Transverse colon (tissue), 4 donors: ENCODE data around the gene HOXD10. TPM values are rescaled to one million over a fixed set of nuclear protein-coding genes. Genes with fewer than 3 reads are reported as not detected.
A peak's percentile ranks its signal among the peaks of the same experiment; 100 is the strongest.

Source experiments
- DNase-seq: peaks from one replicate; pipeline ENCODE4 v3.0.0-alpha.2; 2019
- H3K27ac ChIP-seq, 4 donors: fragments of 200-600 bp; sonication (generic); 2 replicates each; pipeline ENCODE4 v1.5.1; 2016 to 2018; ENCODE audit warnings: inconsistent platforms in 4 of 4
- H3K27me3 ChIP-seq: fragments of 200-600 bp; sonication (generic); 2 replicates; pipeline ENCODE4 v1.5.1; 2017; ENCODE audit warnings: inconsistent platforms
- H3K36me3 ChIP-seq, 4 donors: fragments of 200-600 bp; sonication (generic); 2 replicates each; pipeline ENCODE4 v1.5.1; 2017 to 2019; ENCODE audit warnings: inconsistent platforms in 4 of 4
- H3K4me1 ChIP-seq, 4 donors: fragments of 200-600 bp; sonication (generic); 2 replicates each; pipeline ENCODE4 v1.5.1; 2017 to 2020; ENCODE audit warnings: inconsistent platforms in 4 of 4
- H3K4me3 ChIP-seq, 4 donors: fragments of 200-600 bp; sonication (generic); 1 replicate in 1 of 4; 2 replicates in 3 of 4; pipeline versions ENCODE4 v1.5.1 to v1.6.1; 2017 to 2019; ENCODE audit warnings: inconsistent platforms in 4 of 4
- H3K9me3 ChIP-seq, 2 donors: fragments of 200-600 bp; sonication (generic); 2 replicates each; pipeline ENCODE4 v1.5.1; 2017 to 2019; ENCODE audit warnings: inconsistent platforms in 2 of 2
- CTCF ChIP-seq, 5 experiments: fragments of 200-600 bp in 3 of 5; fragments of 450-650 bp in 2 of 5; sonication (generic) in 3 of 5; IDR thresholded peaks; 1 replicate in 2 of 5; 2 replicates in 3 of 5; pipeline ENCODE4 v1.5.1; 2016 to 2017; ENCODE audit warnings: antibody characterized with exemption in 5 of 5, inconsistent platforms in 3 of 5, mild to moderate bottlenecking in 2 of 5, moderate library complexity in 1 of 5
- EP300 ChIP-seq: sonication (generic); formaldehyde crosslinking; IDR thresholded peaks from one replicate; pipeline ENCODE4 v1.6.1; 2017; ENCODE audit warnings: antibody characterized with exemption, low read depth
- POLR2A ChIP-seq: fragments of 450-650 bp; IDR thresholded peaks from one replicate; pipeline ENCODE4 v1.6.1; 2016; ENCODE audit warnings: antibody characterized with exemption, mild to moderate bottlenecking, moderate library complexity
- POLR2AphosphoS5 ChIP-seq, 3 donors: sonication (generic); formaldehyde crosslinking; IDR thresholded peaks; one replicate each; pipeline ENCODE4 v1.6.1; 2016; ENCODE audit warnings: antibody characterized with exemption in 3 of 3
- WGBS, 2 donors: methylation state at CpG; one replicate each; pipeline ENCODE4 v1.1.5; 2018; ENCODE audit warnings: low coverage in 1 of 2; 5-methylcytosine and 5-hydroxymethylcytosine counted together
- in situ Hi-C, 4 donors: fragments of 200-750 bp; cut with MboI; loops; one replicate each; pipeline versions ENCODE4 v1.15.0 to v1.15.1; 2017; ENCODE audit warnings: low sequenced_read_pairs in 3 of 4, low pct_ligation_motif_present in 1 of 4, low pct_unique_long_range_greater_than_20kb in 1 of 4
- intact Hi-C: fragments of 100-400 bp; cut with DNase I; formaldehyde crosslinking; loops from one replicate; pipeline ENCODE4 v1.15.1; 2023; ENCODE audit warnings: low total_unique reads
- total RNA-seq, 4 donors: library from RNA; depleted of rRNA; stranded (reverse); fragments of >200 nt; gene quantifications; one replicate each; pipeline ENCODE4 v1.1.0, GENCODE V29; 2016

The HOXD10 gene
- total RNA-seq, 4 donors from 2014 or later: 1.1 to 25.1 (median 7.6) TPM

GRCh38 chr2:176128982-176129796 is 12.6 kb downstream of the HOXD10 start, which contains the start of gene HOXD8:
Gene HOXD8, plus strand, starts transcription at chr2:176129705. Its CDS starts 662 bp downstream, at chr2:176130367.
- H3K27me3 ChIP-seq: peaks cover 83% of the 10 kb centered on the region

GRCh38 chr2:176129813-176130146 is 13.2 kb downstream of the HOXD10 start:
- in situ Hi-C loops (loop anchor here (5.0 to 25.0 kb wide), 6 partner anchors 325 to 1025 kb away; no protein-coding TSS in a partner anchor), intact Hi-C loops (loop anchor here (5.0 kb wide), 1 partner anchor 508 kb away; no protein-coding TSS in a partner anchor)
- H3K27me3 ChIP-seq: peaks cover 77% of the 10 kb centered on the region
- no peaks in the 10 kb centered on the region for H3K36me3 ChIP-seq
- DNase-seq: peak; percentile 64
- no peaks in the 10 kb centered on the region for H3K9me3 ChIP-seq
- H3K4me3 ChIP-seq: peak overlapping the region; percentile 44 to 68 (median 57)
- WGBS, 2 donors: 0 to 10% methylated on average over 2 to 41 of the region's 43 CpGs
- no peak for TF ChIP-seq EP300
- no peak for TF ChIP-seq POLR2A
- no peak for TF ChIP-seq POLR2AphosphoS5 (IDR thresholded peaks at IDR 0.05)
- no peak for TF ChIP-seq CTCF (IDR thresholded peaks at IDR 0.05)
- peak overlapping the region; percentile 94 to 96 (median 94) for H3K27ac ChIP-seq
- H3K4me1 ChIP-seq: peaks cover 12 to 56% (median 31%) of the 10 kb centered on the region in 4 donors

More at GRCh38 chr2:176128982-176129796, 12.6 kb downstream of the HOXD10 start, which contains the start of gene HOXD8:
- no peaks in the 10 kb centered on the region for H3K9me3 ChIP-seq
- intact Hi-C loops (loop anchor here (5.0 kb wide), 1 partner anchor 508 kb away; no protein-coding TSS in a partner anchor), in situ Hi-C loops (loop anchor here (5.0 to 25.0 kb wide), 6 partner anchors 326 to 1026 kb away; no protein-coding TSS in a partner anchor)
- peaks cover 12 to 55% (median 31%) of the 10 kb centered on the region in 4 donors for H3K4me1 ChIP-seq
- peak; percentile 77 to 83 (median 80) for TF ChIP-seq POLR2AphosphoS5 (IDR thresholded peaks at IDR 0.05)
- peak in 2 of 5 experiments; percentile 9 to 12 for TF ChIP-seq CTCF (IDR thresholded peaks at IDR 0.05)
- TF ChIP-seq EP300: no peak
- TF ChIP-seq POLR2A: peak; percentile 51
- H3K36me3 ChIP-seq: no peaks in the 10 kb centered on the region
- peak within 1 kb of the TSS; percentile 44 to 68 (median 57) for H3K4me3 ChIP-seq
- 2 to 13% methylated on average over 8 to 64 of the region's 64 CpGs for WGBS, 2 donors
- H3K27ac ChIP-seq: peak within 1 kb of the TSS; percentile 94 to 96 (median 94)
- peak; percentile 75 for DNase-seq

- H3K4me3 ChIP-seq: peak overlapping the region; percentile 32 to 68 (median 50)
- peaks cover 15 to 62% (median 35%) of the 10 kb centered on the region in 4 donors for H3K4me1 ChIP-seq
- peak; percentile 56 for DNase-seq
- in situ Hi-C loops (loop anchor here in 1 of 4 donors (25.0 kb wide), 1 partner anchor 682 kb away; no protein-coding TSS in a partner anchor), intact Hi-C loops (no loop called here)
- H3K9me3 ChIP-seq: no peaks in the 10 kb centered on the region
- TF ChIP-seq EP300 (no peak), POLR2A (peak; percentile 9), CTCF (IDR thresholded peaks at IDR 0.05) (peak in 1 of 5 experiments; percentile 22), POLR2AphosphoS5 (IDR thresholded peaks at IDR 0.05) (peak; percentile 18 to 49 (median 26))
- H3K27ac ChIP-seq: peak overlapping the region; percentile 94 to 96 (median 94)
- H3K36me3 ChIP-seq: no peaks in the 10 kb centered on the region
- WGBS, 2 donors: 5 to 17% methylated on average over 5 to 64 of the region's 100 CpGs
- H3K27me3 ChIP-seq: peaks cover 71% of the 10 kb centered on the region
Observed at GRCh38 chr2:176130147-176130956, 13.8 kb downstream of the HOXD10 start.
